NCI-H524 treated with DMSO at 0.1 percent for 48 hours (cell line): ENCODE data around the gene GRIK3.
A peak's percentile ranks its signal among the peaks of the same experiment; 100 is the strongest.

Experiments used
- DNase-seq: peaks from one replicate; lab custom pipeline; 2025; lab: John Stamatoyannopoulos, UW

Gene GRIK3

DNA sequence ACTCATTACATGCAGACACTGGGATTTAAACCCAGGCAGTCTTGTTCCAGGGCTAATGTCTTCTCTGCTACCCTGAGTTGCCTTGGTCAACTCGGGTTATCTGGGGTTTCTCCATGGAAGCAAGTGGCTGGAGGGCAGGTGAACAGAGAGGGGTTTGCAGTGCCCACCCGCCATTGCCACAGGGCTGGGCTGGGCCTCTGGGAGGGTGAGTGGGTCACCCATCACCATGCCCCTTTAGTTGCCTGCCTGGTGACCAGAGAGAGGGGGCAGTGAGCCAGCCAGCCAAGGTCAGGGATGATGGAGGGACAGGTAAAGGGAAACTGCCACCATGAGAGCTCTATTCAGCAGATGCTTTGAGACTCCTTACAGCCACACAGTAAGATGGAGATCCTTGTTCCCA lies 53.2 kb downstream of the GRIK3 start:
- DNase-seq, result no peak

DNA sequence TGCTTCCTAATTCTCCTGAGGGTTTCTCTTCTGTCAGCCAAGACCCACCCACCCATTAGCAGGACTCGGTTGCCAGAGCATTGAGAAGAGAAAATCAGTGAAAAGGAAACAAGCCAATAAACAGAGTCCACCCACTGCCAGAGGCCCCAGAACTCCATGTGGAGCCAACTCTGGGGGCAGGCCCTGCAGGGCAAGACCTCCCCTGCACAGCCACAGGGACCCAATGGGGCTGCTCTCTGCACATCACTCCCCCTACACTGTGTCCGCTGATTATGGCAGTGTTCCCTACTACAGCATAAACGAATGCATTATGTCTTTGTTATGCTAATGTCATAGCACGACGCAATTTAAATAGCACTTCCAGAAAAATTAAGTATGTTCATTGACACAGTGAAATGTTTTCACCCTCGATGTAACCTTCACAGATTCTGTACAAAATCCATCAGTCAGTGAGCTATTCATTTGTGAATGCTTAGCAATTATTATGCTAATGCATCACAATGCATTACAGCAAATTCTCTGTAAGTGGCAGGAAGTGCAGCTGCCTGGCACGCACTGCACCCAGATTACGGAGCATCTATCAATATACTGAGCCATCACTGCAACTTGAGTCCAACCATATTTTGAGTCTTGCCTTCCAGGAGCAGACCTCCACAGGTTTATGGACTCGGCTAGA lies 56.4 kb downstream of the GRIK3 start:
- DNase-seq, result no peak

DNA sequence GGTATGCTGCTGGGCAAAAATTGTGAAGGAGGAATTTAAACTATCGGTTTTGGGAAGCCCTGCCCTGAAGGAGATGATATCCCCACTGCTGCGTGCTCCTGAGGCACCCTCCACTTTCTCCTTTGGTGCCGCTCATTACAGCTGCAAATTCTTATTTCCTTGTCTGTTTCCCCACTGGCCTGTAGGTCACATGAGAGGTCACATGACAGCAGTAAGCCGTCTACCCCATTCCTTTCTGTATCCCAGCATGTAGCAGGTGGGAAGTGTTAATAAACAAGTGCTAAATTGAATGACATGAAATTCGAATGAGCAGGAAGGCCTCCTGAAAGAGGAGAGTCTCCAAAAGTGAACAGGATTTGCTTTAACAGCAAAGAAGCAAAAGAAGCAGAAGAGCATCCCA lies 58.7 kb downstream of the GRIK3 start:
- no peak for DNase-seq

DNA sequence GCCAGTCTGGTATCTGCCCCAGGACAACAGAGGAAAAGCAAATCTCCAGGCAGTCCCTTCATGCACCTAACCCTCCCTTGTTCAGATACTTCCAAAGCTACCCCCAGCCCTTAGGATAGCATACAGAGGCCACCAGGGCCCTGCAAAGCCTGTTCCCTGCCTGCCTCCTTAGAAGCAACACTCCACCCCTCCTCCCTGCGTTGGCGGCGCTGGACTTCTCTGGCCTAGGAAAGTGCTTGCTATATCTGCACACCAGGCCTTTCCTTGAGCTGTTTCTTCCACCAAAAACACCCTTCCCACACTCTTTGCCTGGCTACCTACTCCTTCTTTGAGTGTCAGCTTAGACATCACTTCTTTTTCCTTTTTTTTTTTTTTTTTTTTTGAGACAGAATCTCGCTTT lies 61.3 kb downstream of the GRIK3 start:
- no peak for DNase-seq

DNA sequence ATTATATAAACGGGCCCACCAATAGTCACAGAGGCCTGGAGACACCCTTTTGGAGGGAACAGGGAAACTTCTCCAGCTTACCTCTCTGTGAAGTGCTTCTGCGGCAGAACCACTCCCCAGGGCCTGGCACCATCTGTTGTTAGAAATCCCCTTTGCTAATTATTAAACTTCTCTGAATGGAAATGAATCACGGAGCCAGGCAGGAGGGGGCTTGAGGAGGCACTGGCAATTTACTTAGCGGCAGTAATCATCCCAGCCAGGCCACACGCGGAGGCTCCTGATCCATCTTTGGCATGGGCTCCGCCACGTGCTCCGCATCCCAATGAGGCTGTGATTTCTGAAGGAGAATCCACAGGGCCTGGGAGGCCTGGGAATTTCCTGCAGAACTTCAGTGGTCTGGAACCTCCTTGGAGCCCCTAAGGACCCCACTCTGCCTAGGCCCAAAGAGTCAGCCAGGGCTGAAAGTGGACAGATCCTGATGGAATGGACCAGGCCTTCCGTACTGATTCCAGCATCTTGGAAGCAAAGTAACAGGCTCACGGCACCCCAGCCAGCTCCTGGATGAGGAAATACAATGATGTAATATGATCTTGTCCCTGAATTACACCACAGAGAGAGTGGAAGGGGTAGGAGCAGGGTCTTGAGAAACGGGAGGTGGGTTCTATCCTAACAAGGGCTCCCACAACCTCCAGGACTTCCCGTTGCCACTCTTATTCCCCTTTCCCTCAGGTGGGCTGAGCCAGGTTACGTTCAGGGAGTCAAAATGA lies 62.3 kb downstream of the GRIK3 start:
- DNase-seq, result peak; percentile 96

DNA sequence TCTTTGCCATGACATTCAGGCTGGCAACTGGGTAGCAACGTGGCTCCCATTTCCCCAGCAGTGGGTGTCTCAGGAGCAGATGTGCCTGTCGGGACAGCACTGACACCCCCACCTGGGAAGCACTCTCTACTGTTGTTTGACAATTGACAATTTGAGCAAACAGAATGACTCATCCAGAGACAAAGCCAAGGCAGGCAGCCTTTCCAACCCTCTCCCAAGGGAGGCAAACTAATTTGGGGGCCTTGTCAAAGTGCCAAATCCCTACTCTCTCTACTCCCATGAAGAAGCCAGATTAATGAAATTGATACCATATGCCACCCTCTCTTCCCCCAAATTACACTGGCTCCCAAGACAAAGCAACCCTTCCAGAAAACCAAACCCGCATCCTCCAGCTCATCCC lies 65.6 kb downstream of the GRIK3 start:
- peak; percentile 93 for DNase-seq

DNA sequence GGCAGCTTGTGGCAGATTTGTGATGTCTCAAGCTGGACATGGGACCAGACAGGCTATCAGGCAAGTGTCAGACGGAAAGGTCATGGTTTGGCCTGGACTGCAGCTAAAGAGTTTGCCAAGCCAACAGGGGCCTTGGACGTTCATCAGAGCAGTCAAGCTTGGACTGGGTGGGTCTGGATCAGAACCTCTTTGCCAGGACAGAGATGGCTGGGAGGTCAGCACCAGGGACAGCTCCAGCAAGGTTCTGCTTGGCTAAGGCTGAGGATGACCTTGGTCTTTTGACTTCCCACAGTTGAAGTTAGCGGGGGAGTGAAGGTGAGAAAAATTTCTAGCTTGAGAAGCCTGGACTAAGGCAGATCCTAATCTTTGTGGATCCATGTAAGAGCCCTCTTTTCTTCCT lies 68.1 kb downstream of the GRIK3 start:
- no peak for DNase-seq

DNA sequence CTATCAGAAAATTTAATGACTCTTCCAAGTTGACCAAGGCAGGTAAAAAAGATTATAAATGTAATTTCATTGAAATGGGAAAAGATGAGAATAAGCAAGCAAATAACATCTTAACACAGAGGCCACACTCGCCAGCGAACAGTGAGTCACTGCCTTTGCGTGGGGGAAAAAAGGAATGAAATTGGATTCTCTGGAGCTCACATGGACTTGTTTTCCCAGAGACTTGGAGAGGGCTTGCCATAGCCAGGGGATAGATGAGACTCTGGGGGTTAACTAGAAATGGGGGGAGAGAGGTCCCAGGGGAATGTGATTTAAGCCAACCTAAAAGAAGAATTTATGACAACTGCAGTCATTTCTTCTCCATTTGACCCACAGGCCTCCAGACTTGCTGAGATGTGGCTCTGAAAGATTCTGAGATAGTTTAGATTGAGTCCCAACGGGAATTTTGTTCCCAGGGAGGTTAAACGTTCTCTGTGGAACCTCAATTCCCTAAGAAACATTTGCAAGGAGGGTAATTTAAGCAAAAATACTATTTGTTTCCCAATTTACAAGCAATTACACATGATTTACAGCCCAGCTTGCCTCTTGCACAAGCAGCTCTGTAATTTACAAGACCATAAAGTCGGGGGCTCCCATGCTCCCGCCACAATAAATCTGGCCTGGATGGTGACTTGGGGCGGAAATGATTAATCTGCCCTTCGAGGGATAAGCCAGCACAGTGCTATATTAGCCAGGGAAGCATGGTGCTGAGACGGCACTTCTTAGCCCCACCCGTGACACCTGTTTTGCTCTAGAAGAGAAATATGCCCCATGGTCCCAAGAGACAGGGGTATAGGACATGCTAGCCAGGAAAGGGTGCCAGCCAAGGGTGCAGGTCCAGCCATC lies 68.8 kb downstream of the GRIK3 start:
- DNase-seq, result peak; percentile 30

DNA sequence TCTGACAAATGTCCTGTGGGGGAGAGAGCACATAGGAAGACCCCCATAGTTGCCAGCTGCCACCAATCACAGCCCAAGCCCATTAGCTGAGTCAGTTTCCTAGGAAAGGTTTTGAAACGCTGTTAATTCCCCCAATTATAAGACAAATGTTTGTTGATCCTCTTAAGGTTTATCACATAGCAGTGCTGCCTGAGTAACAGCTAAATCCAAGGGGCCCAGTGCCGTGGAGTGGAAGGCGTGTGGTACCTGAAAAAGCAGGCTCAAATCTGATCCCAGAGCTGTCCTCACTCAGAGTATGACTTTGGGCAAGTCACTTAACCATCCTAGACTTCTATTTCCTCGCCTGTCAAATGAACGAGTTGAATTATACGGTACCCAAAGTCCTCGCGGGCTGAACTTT lies 69.5 kb downstream of the GRIK3 start:
- DNase-seq, result no peak

DNA sequence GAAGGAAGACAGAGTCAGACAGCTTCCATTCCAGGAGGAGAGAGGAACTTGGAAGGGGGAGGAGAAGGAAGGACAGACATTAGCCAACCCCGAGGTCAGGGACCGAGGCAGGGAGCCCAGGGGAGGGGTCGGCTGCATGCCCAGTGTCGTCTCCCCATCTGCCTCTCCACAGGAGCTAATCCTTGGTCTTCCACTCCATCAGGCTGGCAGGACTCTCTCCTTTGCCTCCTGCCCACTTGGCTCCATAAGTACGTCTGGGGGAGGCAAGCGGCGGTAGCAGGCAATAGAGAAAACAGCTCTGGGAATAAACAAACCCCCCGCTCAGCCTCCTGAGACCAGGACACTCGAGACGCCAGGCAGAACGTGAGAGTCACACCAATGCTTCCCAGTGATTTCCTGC lies 71.3 kb downstream of the GRIK3 start:
- peak; percentile 88 for DNase-seq

DNA sequence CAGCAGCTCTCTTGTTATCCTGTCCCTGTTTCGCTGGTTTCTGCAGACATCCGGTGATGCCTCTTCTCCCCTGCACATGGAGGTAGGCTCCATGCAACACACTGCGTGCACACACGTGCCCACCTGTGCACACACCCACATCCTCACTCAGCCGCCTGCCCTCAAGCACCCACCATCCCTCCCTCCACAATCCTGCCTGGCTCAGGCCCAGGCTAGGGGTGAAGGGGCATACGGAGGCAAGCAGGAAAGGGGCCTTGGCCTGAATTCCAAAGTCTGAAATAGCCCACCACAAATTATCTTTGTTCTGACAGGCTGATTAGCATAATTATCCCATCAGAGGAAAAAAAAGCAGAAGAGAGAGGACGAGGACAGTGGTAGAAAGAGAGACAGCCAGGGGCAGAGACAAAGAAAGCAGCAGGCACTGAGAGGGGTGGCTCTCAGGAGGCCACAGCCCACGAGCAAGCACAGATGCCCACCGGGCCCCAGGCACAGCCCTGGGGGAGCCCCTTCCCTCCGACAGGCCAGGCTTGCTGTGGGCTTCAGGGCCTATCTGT lies 73.2 kb downstream of the GRIK3 start:
- DNase-seq, result no peak

DNA sequence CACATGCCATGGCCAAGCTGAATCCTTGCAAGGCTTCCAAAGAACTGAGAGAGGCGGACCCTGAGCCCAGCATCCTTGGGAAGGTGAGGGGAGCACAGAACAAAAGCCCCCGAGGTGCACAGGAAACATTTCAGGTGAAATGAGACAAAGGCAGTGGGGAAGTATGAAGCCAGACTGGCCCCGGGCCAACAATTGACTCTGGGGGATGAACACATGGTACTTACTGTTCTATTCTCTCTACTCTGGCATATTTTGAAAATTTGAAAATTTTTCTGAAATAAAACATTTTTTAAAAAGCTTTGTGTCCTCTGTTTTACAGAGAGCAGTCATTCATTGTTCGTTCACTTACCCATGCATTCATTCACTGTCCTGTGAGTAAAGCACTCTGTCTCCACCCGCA lies 77.7 kb downstream of the GRIK3 start:
- no peak for DNase-seq

DNA sequence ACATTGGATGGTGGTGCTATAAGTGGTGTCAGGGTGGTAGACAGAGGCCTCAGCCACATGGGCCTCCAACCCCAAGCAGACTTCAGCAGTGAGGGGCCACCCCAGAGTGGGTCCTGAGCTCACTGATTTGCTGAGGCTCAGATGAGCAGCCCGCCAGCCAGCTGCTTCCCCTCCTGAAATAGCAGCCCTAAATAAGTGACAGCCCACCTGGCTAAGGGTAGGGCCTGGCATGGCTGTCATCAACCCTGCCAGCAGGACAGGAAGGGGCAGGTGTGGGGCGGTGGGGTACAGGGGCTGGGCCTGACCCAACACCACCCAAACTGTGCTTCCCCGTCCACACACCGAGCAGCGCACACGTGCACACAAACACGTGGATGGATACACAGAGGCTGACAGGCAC lies 79.3 kb downstream of the GRIK3 start:
- no peak for DNase-seq

DNA sequence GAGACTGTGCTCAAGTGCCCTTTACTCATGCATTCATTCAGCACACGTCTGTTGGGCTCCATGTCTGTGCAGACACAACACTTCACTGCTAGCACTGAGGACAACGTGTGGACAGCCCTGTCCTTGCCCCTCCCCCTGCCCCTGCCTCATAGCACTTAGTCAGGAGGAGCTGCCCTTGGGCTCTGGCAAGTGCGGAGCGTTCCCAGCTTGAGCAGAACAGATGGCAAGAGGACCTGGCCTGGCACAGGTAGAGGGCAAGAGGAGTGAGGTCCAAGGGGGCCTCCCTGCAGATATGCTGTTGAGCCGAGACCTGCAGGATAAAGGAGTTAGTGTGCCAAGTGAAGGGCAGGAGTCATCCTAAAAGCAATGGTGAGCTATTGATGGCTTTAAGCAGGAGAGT lies 81.3 kb downstream of the GRIK3 start:
- DNase-seq, result no peak

DNA sequence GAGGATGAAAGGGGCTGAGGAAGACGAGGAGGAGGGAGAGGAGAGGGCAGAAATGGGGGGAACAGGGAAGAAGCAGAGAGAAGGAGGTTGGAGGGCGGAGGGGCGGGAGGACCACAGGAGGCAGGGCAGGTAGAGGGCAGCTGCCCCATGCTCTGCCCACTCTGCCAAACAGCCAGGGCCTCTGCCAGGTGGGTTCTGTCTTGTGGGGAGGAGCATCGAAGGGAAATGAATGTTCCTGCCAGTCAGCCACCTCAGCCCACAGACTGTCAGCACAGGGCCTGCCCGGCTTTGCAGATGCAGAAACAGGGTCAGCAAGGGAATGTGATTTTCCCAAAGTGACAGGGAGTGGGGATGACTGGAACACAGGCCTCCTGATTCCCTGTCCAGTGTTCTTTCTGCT lies 82.6 kb downstream of the GRIK3 start:
- no peak for DNase-seq

DNA sequence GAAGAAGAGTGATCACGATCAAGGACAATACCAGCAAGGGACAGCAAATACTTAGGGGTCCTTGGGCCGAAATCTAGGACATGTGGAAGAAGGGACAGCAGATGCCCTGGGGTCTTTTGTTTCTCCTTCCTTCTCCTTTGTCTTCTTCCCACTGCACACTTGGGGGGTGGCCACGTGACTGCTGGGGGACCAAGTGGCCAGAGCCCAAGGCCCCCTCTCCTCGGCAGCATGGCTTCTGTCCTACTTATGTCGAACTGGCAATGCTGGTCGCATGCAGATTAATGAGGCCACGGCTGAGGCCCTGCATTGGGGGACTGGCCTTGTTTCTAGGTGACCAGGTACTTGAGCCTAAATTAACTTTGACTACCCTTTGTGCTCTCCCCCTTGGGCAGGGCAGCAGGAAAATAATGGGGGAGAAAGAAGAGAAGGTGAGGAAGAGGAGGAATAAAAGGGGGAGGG lies 83.0 kb downstream of the GRIK3 start:
- DNase-seq, result no peak

DNA sequence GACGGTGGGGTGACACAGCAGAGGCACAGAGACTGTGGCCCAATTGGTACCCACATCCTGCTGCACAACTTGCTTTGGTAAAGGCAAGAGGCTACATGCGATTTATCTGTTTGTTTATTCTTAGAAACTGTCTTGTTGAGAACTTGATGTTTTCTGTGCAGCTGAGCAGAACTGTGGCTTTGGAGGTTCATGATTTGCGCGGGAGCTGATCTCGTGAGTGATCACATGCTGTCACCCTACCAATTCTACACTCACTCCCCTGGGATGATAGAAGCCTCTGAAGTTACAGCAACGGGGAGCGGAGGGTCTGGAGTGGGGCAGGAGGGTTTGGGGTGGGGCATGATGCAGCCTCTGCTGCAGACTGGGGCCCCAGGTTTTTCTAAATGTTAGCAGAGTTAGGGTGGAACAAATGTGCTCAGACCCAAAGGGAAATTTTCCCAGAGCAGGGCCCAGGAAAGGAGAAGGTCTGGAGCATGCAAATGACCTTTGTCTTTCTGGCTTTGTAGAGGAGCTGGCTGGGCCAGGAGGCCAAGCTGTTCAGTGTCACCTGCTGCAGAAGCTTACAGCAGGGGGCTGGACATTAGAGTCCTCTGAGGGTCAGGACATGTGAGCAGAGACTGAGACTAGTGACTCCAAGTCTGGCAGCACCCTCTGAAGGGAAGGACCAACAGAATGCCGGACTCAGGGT lies 83.6 kb downstream of the GRIK3 start:
- no peak for DNase-seq

DNA sequence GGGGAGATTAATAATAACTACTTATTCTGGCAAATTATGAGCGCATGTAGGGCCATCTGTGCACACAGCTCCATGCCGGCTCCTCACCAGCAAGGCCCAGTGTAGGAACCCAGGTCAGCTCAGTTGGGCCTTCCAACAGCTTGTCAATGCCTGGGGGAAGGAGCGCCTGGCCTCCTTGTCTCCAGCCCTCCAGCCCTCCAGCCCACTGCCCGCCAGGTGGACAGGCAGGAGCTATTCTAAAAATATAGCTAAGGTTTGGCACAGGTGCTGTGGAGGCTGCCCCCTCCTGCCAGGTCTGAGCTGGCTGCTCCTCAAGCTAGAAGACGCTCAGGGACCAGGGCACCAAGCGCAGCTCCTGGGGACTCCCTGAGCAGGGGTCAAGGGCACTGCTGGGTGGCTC lies 85.7 kb downstream of the GRIK3 start:
- DNase-seq, result no peak

DNA sequence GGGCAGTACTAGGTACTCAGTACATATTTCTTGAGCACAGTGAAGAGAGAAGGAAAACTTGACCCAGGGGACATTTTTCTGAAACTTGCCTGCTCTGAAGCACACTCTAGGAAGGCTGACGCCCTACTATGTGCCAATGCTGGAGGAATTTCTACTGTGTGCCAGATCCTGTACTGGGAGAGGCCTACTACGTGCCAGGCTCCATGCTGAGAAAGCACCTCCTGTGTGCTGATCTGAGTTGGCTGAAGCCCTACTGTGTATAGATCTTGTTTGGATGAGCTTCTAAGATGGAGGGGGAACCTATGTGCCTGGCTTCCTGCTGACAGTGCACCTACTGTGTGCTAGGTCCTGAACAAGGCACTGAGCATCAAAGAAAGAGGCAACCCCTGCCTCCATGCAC lies 86.2 kb downstream of the GRIK3 start:
- no peak for DNase-seq

DNA sequence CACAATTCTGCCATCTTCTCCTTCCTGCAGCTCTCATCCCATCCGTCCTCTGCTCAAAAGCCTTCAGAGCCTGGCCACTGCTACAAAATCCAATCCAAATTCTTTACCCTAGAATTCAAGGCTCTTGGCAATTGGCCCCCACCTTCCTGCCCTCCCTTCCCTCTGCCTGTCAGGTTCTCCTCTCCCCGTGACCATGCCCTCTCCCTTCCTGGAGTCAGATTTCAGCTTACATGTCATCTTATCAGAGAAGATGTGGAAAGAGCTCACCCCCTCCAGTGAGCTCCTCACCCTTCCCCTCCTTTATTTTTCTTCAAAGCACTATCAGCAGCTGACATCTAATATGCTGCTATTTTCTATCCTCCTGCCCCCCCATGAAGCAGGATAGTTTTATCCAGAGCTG lies 86.9 kb downstream of the GRIK3 start:
- DNase-seq, result no peak

DNA sequence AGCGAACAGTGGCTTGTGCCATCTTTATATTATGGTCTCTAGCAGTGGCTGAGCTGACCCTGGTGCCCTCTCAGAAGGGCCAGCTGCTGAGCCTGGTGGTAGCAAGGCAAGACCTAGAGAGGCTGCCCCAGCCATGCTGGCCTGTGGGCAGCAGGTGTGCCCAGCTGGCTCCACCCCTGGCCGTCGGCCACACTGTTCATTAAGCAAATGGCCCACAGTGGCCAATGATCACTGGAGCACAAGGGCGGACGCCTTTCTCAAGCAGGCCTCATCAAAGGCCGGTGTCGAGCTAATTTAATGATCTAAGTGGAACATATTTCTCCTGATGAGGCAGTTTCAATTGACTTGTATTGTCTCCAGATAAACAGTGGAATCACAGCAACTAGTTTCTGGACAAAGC lies 89.4 kb downstream of the GRIK3 start:
- no peak for DNase-seq

DNA sequence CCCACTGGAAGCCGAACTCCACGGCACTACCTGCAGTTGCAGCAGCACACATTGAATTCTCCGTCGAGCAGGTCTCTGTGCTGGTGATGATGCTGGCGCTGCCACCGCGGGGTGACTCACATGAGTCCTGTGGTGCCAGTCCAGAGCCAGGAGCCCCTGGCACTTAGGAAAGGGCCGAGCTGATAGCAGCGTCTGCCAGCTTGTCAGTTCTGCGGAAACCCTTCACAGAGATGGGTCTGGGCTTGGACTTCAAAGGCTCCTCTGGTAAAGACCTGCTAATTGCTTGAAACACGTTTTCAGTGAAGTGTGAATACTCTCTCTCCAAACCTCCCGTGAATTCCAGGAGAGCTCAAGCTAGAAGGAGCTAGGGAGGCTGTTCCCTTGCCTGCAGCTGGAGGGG lies 92.2 kb downstream of the GRIK3 start:
- DNase-seq, result no peak
